HEK293T (cell line): ENCODE results near the gene FAU.

Experiments used
- CTCF ChIA-PET: fragments of 350-600 bp; formaldehyde crosslinking; extraction: SDS; loops from one replicate; lab custom pipeline; 2021; ENCODE audit warnings: antibody characterized with exemption, inconsistent platforms; lab: Yijun Ruan, JAX
- POLR2A ChIA-PET: fragments of 350-600 bp; formaldehyde crosslinking; extraction: SDS; loops from one replicate; lab custom pipeline; 2020; ENCODE audit warnings: antibody characterized with exemption, inconsistent platforms; lab: Yijun Ruan, JAX
- DNase-seq: peaks from one replicate; pipeline ENCODE4 v3.0.0; 2012; ENCODE audit warnings: mixed read lengths; ENCODE audit errors: extremely low spot score
- ARNT ChIP-seq: fragments of 450-650 bp; IDR thresholded peaks from 2 replicates; pipeline ENCODE4 v1.6.1; 2017; ENCODE audit warnings: mild to moderate bottlenecking
- BHLHE40 ChIP-seq: fragments of 450-650 bp; IDR thresholded peaks from 2 replicates; pipeline ENCODE4 v1.6.1; 2016; ENCODE audit warnings: mild to moderate bottlenecking, moderate library complexity, borderline replicate concordance
- CTBP1 ChIP-seq: fragments of 450-650 bp; IDR thresholded peaks from 2 replicates; pipeline ENCODE4 v1.6.1; 2016; ENCODE audit warnings: borderline replicate concordance
- ELF4 ChIP-seq: fragments of 450-650 bp; IDR thresholded peaks from 2 replicates; pipeline ENCODE4 v1.6.1; 2017; ENCODE audit warnings: antibody characterized with exemption
- FOXA1 ChIP-seq: fragments of 450-650 bp; IDR thresholded peaks from 2 replicates; pipeline ENCODE4 v1.6.1; 2016; ENCODE audit warnings: mild to moderate bottlenecking
- FOXK2 ChIP-seq: fragments of 450-650 bp; IDR thresholded peaks from 2 replicates; pipeline ENCODE4 v1.6.1; 2016; ENCODE audit warnings: mild to moderate bottlenecking
- FOXM1 ChIP-seq: fragments of 450-650 bp; IDR thresholded peaks from 2 replicates; pipeline ENCODE4 v1.6.1; 2017; ENCODE audit warnings: mild to moderate bottlenecking, borderline replicate concordance
- HDGF ChIP-seq: fragments of 450-650 bp; IDR thresholded peaks from 2 replicates; pipeline ENCODE4 v1.6.1; 2017; ENCODE audit warnings: antibody characterized with exemption, borderline replicate concordance
- L3MBTL2 ChIP-seq: fragments of 450-650 bp; conservative IDR thresholded peaks from 2 replicates; pipeline ENCODE4 v1.6.1; 2016; ENCODE audit warnings: mild to moderate bottlenecking
- LEF1 ChIP-seq: fragments of 450-650 bp; IDR thresholded peaks from 2 replicates; pipeline ENCODE4 v1.6.1; 2017; ENCODE audit warnings: mild to moderate bottlenecking, borderline replicate concordance
- NFRKB ChIP-seq: fragments of 450-650 bp; IDR thresholded peaks from 2 replicates; pipeline ENCODE4 v1.6.1; 2016; ENCODE audit warnings: mild to moderate bottlenecking, moderate library complexity
- PKNOX1 ChIP-seq: fragments of 450-650 bp; IDR thresholded peaks from 2 replicates; pipeline ENCODE4 v1.6.1; 2016
- SP1 ChIP-seq: fragments of 450-650 bp; IDR thresholded peaks from 2 replicates; pipeline ENCODE4 v1.6.1; 2017
- SUZ12 ChIP-seq: fragments of 450-650 bp; IDR thresholded peaks from 2 replicates; pipeline ENCODE4 v1.6.1; 2016; ENCODE audit warnings: mild to moderate bottlenecking
- ZNF384 ChIP-seq: fragments of 450-650 bp; IDR thresholded peaks from 2 replicates; pipeline ENCODE4 v1.6.1; 2016

The FAU gene

GRCh38 chr11:65083834-65084597 lies 37.9 kb downstream of the FAU start, which contains the start of the genes CDCA5 and ZFPL1:
Gene CDCA5 (minus strand): TSS chr11:65084040. CDS start chr11:65083978, 62 bp downstream.
Gene ZFPL1 (plus strand): TSS chr11:65084222. CDS start chr11:65084699, 477 bp downstream.
- TF ChIP-seq CTBP1: no peak
- peak; percentile 39; the same call in 1 of the 2 replicates for TF ChIP-seq L3MBTL2
- TF ChIP-seq ELF4: peak; percentile 83
- peak; percentile 99 for DNase-seq
- ChIA-PET CTCF (interaction anchor here (1.1 to 2.0 kb wide), 2 partner anchors 33 to 69 kb away, joined by 3 to 6 read pairs; partner anchors contain the start of gene ZNHIT2), POLR2A (interaction anchor here (1.3 to 2.4 kb wide), 7 partner anchors 11 to 87 kb away, joined by 3 to 11 read pairs (median 5); partner anchors contain the start of genes ARL2, BATF2, FAU and MRPL49)

- ChIA-PET CTCF (interaction anchor here (0.9 to 2.0 kb wide), 3 partner anchors 34 to 68 kb away, joined by 3 to 6 read pairs (median 3); partner anchors contain the start of gene ZNHIT2), POLR2A (interaction anchor here (0.7 to 2.4 kb wide), 12 partner anchors 10 to 87 kb away, joined by 3 to 11 read pairs (median 4); partner anchors contain the start of genes ARL2, BATF2, FAU and MRPL49)
- no peak for DNase-seq
- TF ChIP-seq BHLHE40 (no peak), L3MBTL2 (no peak)
Measured at GRCh38 chr11:65083134-65083833, 38.6 kb downstream of the FAU start.

- POLR2A ChIA-PET: interaction anchor here (0.9 to 1.2 kb wide), 3 partner anchors 20 to 65 kb away, joined by 3 read pairs; partner anchors contain the start of genes ARL2, FAU and MRPL49
- CTCF ChIA-PET: interaction anchor here (0.6 to 0.9 kb wide), 2 partner anchors 32 to 83 kb away, joined by 3 read pairs; no protein-coding TSS in a partner anchor
- DNase-seq: no peak
- TF ChIP-seq LEF1 (no peak), SP1 (no peak), CTBP1 (no peak), FOXM1 (no peak), ZNF384 (no peak), SUZ12 (no peak), BHLHE40 (no peak), FOXA1 (no peak), HDGF (no peak)
Measured at GRCh38 chr11:65078786-65079342, 43.1 kb downstream of the FAU start.

DNA sequence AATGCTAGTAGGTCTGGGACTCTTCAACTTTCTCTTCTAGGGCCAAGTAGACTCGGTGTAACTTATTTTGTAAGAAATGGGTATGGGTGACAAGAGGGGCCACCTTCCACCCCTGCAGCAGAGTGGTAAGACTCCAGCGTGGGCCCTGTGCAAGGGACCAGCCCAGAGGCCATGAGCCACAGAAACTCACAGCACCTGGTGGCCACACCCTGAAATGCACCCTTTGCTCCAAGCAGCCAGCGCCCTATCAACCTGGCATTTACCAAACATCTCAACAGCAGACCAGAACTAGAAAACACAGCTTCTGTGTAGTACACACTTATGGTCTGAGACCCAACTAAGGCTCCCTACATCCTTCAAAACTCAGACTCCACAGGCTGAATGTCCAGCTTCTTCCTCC lies 43.8 kb downstream of the FAU start:
- DNase-seq: peak; percentile 71
- no peak for TF ChIP-seq FOXK2
- TF ChIP-seq ZNF384: no peak
- no peak for TF ChIP-seq FOXA1
- no peak for TF ChIP-seq SUZ12
- TF ChIP-seq BHLHE40: no peak
- ChIA-PET CTCF (interaction anchor here (0.9 kb wide), 1 partner anchor 32 kb away, joined by 3 read pairs; no protein-coding TSS in a partner anchor), POLR2A (interaction anchor here (0.9 to 1.2 kb wide), 3 partner anchors 19 to 64 kb away, joined by 3 read pairs; partner anchors contain the start of genes ARL2, FAU and MRPL49)

DNA sequence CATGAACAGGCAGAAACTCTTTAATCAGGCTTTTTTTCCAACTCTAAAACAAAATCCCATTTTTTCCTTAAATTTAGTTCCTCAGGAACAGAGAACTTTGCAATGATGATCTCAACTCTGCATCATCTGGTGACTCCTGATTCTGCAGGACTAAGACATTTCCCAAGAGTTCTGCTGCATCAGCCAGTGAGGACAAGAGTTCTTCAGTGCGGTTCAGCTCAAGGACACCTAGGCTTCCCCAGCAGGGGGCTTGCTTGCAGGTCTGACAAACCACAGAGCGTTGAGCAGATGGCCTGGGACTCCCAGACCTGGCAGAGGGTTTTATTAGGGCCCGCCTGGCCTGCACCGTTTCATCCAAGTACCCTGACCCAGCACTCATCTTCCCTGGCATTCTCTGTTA lies 44.5 kb downstream of the FAU start:
- ChIA-PET CTCF (interaction anchor here (1.1 kb wide), 1 partner anchor 33 kb away, joined by 3 read pairs; no protein-coding TSS in a partner anchor), POLR2A (interaction anchor here (1.3 kb wide), 1 partner anchor 40 kb away, joined by 4 read pairs; the partner anchor contains the start of gene ZNHIT2)
- TF ChIP-seq PKNOX1 (no peak), NFRKB (no peak)
- no peak for DNase-seq

DNA sequence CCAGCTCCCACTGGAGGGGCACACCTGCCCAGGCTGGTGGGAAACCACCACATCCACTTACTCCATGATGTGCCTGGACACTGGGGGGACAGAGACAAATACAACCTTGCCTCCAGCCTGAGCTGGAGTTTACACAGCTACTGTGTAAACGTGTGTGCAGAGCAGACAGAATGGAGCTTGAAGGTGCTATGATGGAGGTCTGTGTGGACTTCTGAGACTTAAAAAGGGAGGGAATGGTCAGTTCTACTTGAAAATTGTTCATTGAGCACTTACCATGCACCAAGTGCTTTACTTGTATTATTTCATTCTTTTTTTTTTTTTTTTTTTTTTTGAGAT lies 49.3 kb downstream of the FAU start:
- CTCF ChIA-PET: interaction anchor here (1.0 kb wide), 1 partner anchor 58 kb away, joined by 3 read pairs; no protein-coding TSS in a partner anchor

GRCh38 chr11:65071907-65072630 lies 49.9 kb downstream of the FAU start:
- ChIA-PET CTCF (interaction anchor here (1.0 kb wide), 1 partner anchor 58 kb away, joined by 3 read pairs; no protein-coding TSS in a partner anchor), POLR2A (interaction anchor here (1.5 kb wide), 1 partner anchor 31 kb away, joined by 4 read pairs; the partner anchor contains the start of gene SAC3D1)
- TF ChIP-seq ARNT: no peak
- no peak for TF ChIP-seq ZNF384
- TF ChIP-seq FOXK2: no peak
- no peak for DNase-seq

More for the DNA sequence above, 49.3 kb downstream of the FAU start:
- POLR2A ChIA-PET: interaction anchor here (1.1 to 1.5 kb wide), 2 partner anchors 11 to 32 kb away, joined by 4 to 5 read pairs; partner anchors contain the start of genes CDCA5, SAC3D1 and ZFPL1
- no peak for DNase-seq
- TF ChIP-seq FOXA1 (no peak), LEF1 (no peak), BHLHE40 (no peak), FOXM1 (no peak)
